ENCODE results near the gene TTC7B.

The TTC7B gene

GRCh38 chr14:90593254-90594040, 222.8 kb downstream of the TTC7B start:
- Histone ChIP-seq H3K27me3 (ENCODE audit: control insufficient read depth, insufficient read depth, low read length) (no peaks in the 10 kb centered on the region), H3K9me3 (ENCODE audit: control insufficient read depth, insufficient read depth, low read length) (no peaks in the 10 kb centered on the region), H3K4me3 (ENCODE audit: low read depth, low read length) (no peak overlapping the region), H3K9ac (ENCODE audit: low read depth, low read length) (no peak overlapping the region), H3K36me3 (ENCODE audit: control insufficient read depth, insufficient read depth, low read length) (no peaks in the 10 kb centered on the region), H3K4me1 (ENCODE audit: control insufficient read depth, insufficient read depth, low read length) (no peaks in the 10 kb centered on the region)

- Histone ChIP-seq H3K9ac (ENCODE audit: low read depth, low read length) (no peak overlapping the region), H3K36me3 (ENCODE audit: control insufficient read depth, insufficient read depth, low read length) (no peaks in the 10 kb centered on the region), H3K9me3 (ENCODE audit: control insufficient read depth, insufficient read depth, low read length) (no peaks in the 10 kb centered on the region), H3K4me1 (ENCODE audit: control insufficient read depth, insufficient read depth, low read length) (no peaks in the 10 kb centered on the region), H3K4me3 (ENCODE audit: low read depth, low read length) (no peak overlapping the region), H3K27me3 (ENCODE audit: control insufficient read depth, insufficient read depth, low read length) (no peaks in the 10 kb centered on the region)
Measured at GRCh38 chr14:90592655-90593054, 223.6 kb downstream of the TTC7B start.

GRCh38 chr14:90587918-90588317, 228.3 kb downstream of the TTC7B start:
- no peaks in the 10 kb centered on the region for H3K9me3 ChIP-seq (ENCODE audit: control insufficient read depth, insufficient read depth, low read length)
- H3K36me3 ChIP-seq (ENCODE audit: control insufficient read depth, insufficient read depth, low read length) = peaks cover 2% of the 10 kb centered on the region

GRCh38 chr14:90587252-90587910, 228.8 kb downstream of the TTC7B start:
- Histone ChIP-seq H3K9me3 (ENCODE audit: control insufficient read depth, insufficient read depth, low read length) (no peaks in the 10 kb centered on the region), H3K9ac (ENCODE audit: low read depth, low read length) (no peak overlapping the region), H3K4me3 (ENCODE audit: low read depth, low read length) (no peak overlapping the region), H3K27me3 (ENCODE audit: control insufficient read depth, insufficient read depth, low read length) (no peaks in the 10 kb centered on the region), H3K4me1 (ENCODE audit: control insufficient read depth, insufficient read depth, low read length) (no peaks in the 10 kb centered on the region), H3K36me3 (ENCODE audit: control insufficient read depth, insufficient read depth, low read length) (peaks cover 2% of the 10 kb centered on the region)

More at GRCh38 chr14:90587918-90588317, 228.3 kb downstream of the TTC7B start:
- H3K4me1 ChIP-seq (ENCODE audit: control insufficient read depth, insufficient read depth, low read length) = no peaks in the 10 kb centered on the region
- no peak overlapping the region for H3K4me3 ChIP-seq (ENCODE audit: low read depth, low read length)
- no peaks in the 10 kb centered on the region for H3K27me3 ChIP-seq (ENCODE audit: control insufficient read depth, insufficient read depth, low read length)
- no peak overlapping the region for H3K9ac ChIP-seq (ENCODE audit: low read depth, low read length)

GRCh38 chr14:90585106-90585505, 231.1 kb downstream of the TTC7B start:
- no peak overlapping the region for H3K4me3 ChIP-seq (ENCODE audit: low read depth, low read length)
- no peaks in the 10 kb centered on the region for H3K27me3 ChIP-seq (ENCODE audit: control insufficient read depth, insufficient read depth, low read length)
- no peaks in the 10 kb centered on the region for H3K9me3 ChIP-seq (ENCODE audit: control insufficient read depth, insufficient read depth, low read length)
- H3K36me3 ChIP-seq (ENCODE audit: control insufficient read depth, insufficient read depth, low read length) = peaks cover 2% of the 10 kb centered on the region
- H3K4me1 ChIP-seq (ENCODE audit: control insufficient read depth, insufficient read depth, low read length) = no peaks in the 10 kb centered on the region
- H3K9ac ChIP-seq (ENCODE audit: low read depth, low read length) = no peak overlapping the region

- Histone ChIP-seq H3K9ac (ENCODE audit: low read depth, low read length) (no peak overlapping the region), H3K27me3 (ENCODE audit: control insufficient read depth, insufficient read depth, low read length) (no peaks in the 10 kb centered on the region), H3K4me3 (ENCODE audit: low read depth, low read length) (no peak overlapping the region), H3K4me1 (ENCODE audit: control insufficient read depth, insufficient read depth, low read length) (no peaks in the 10 kb centered on the region), H3K9me3 (ENCODE audit: control insufficient read depth, insufficient read depth, low read length) (no peaks in the 10 kb centered on the region), H3K36me3 (ENCODE audit: control insufficient read depth, insufficient read depth, low read length) (peaks cover 2% of the 10 kb centered on the region)
Measured at GRCh38 chr14:90583916-90584605, 232.2 kb downstream of the TTC7B start.

GRCh38 chr14:90583427-90583826, 232.8 kb downstream of the TTC7B start:
- H3K4me3 ChIP-seq (ENCODE audit: low read depth, low read length) = no peak overlapping the region

GRCh38 chr14:90582166-90582565, 234.1 kb downstream of the TTC7B start:
- no peaks in the 10 kb centered on the region for H3K4me1 ChIP-seq (ENCODE audit: control insufficient read depth, insufficient read depth, low read length)

More at GRCh38 chr14:90583427-90583826, 232.8 kb downstream of the TTC7B start:
- Histone ChIP-seq H3K9ac (ENCODE audit: low read depth, low read length) (no peak overlapping the region), H3K27me3 (ENCODE audit: control insufficient read depth, insufficient read depth, low read length) (no peaks in the 10 kb centered on the region), H3K36me3 (ENCODE audit: control insufficient read depth, insufficient read depth, low read length) (peaks cover 2% of the 10 kb centered on the region), H3K4me1 (ENCODE audit: control insufficient read depth, insufficient read depth, low read length) (no peaks in the 10 kb centered on the region), H3K9me3 (ENCODE audit: control insufficient read depth, insufficient read depth, low read length) (no peaks in the 10 kb centered on the region)

GRCh38 chr14:90581745-90582144, 234.5 kb downstream of the TTC7B start:
- Histone ChIP-seq H3K27me3 (ENCODE audit: control insufficient read depth, insufficient read depth, low read length) (no peaks in the 10 kb centered on the region), H3K4me1 (ENCODE audit: control insufficient read depth, insufficient read depth, low read length) (peaks cover 1% of the 10 kb centered on the region), H3K4me3 (ENCODE audit: low read depth, low read length) (no peak overlapping the region), H3K9ac (ENCODE audit: low read depth, low read length) (no peak overlapping the region), H3K36me3 (ENCODE audit: control insufficient read depth, insufficient read depth, low read length) (peaks cover 2% of the 10 kb centered on the region), H3K9me3 (ENCODE audit: control insufficient read depth, insufficient read depth, low read length) (no peaks in the 10 kb centered on the region)

More at GRCh38 chr14:90582166-90582565, 234.1 kb downstream of the TTC7B start:
- Histone ChIP-seq H3K36me3 (ENCODE audit: control insufficient read depth, insufficient read depth, low read length) (peaks cover 2% of the 10 kb centered on the region), H3K9me3 (ENCODE audit: control insufficient read depth, insufficient read depth, low read length) (no peaks in the 10 kb centered on the region), H3K4me3 (ENCODE audit: low read depth, low read length) (no peak overlapping the region), H3K27me3 (ENCODE audit: control insufficient read depth, insufficient read depth, low read length) (no peaks in the 10 kb centered on the region), H3K9ac (ENCODE audit: low read depth, low read length) (no peak overlapping the region)

- Histone ChIP-seq H3K27me3 (ENCODE audit: control insufficient read depth, insufficient read depth, low read length) (no peaks in the 10 kb centered on the region), H3K36me3 (ENCODE audit: control insufficient read depth, insufficient read depth, low read length) (peaks cover under 1% of the 10 kb centered on the region), H3K4me1 (ENCODE audit: control insufficient read depth, insufficient read depth, low read length) (peaks cover 4% of the 10 kb centered on the region), H3K9me3 (ENCODE audit: control insufficient read depth, insufficient read depth, low read length) (no peaks in the 10 kb centered on the region), H3K4me3 (ENCODE audit: low read depth, low read length) (no peak overlapping the region), H3K9ac (ENCODE audit: low read depth, low read length) (no peak overlapping the region)
Measured at GRCh38 chr14:90580377-90581335, 235.6 kb downstream of the TTC7B start.

GRCh38 chr14:90579816-90580215, 236.4 kb downstream of the TTC7B start:
- Histone ChIP-seq H3K9ac (ENCODE audit: low read depth, low read length) (no peak overlapping the region), H3K27me3 (ENCODE audit: control insufficient read depth, insufficient read depth, low read length) (no peaks in the 10 kb centered on the region), H3K36me3 (ENCODE audit: control insufficient read depth, insufficient read depth, low read length) (no peaks in the 10 kb centered on the region), H3K4me1 (ENCODE audit: control insufficient read depth, insufficient read depth, low read length) (peaks cover 6% of the 10 kb centered on the region), H3K9me3 (ENCODE audit: control insufficient read depth, insufficient read depth, low read length) (no peaks in the 10 kb centered on the region), H3K4me3 (ENCODE audit: low read depth, low read length) (no peak overlapping the region)
